HEK293 (cell line): ENCODE measurements around the gene CPN1.
A peak's percentile ranks its signal among the peaks of the same experiment; 100 is the strongest.

ENCODE experiments used
- CTCF ChIA-PET: fragments of 350-600 bp; formaldehyde crosslinking; extraction: SDS; loops from one replicate; lab custom pipeline; 2021; ENCODE audit warnings: antibody characterized with exemption; lab: Yijun Ruan, JAX
- POLR2A ChIA-PET: fragments of 300-600 bp; formaldehyde crosslinking; extraction: SDS; loops from one replicate; lab custom pipeline; 2020; ENCODE audit warnings: antibody characterized with exemption, inconsistent platforms; lab: Yijun Ruan, JAX
- H3K27ac ChIP-seq: fragments of 200-500 bp; sonication (Bioruptor generic); 2 replicates; pipeline ENCODE4 v1.5.1; 2014; ENCODE audit warnings: low read depth, low read length, control low read depth, inconsistent platforms; ENCODE audit errors: extremely low read depth
- H3K36me3 ChIP-seq, 2 experiments: fragments of 200-500 bp in 1 of 2; sonication (Bioruptor generic) in 1 of 2; 1 replicate in 1 of 2; 2 replicates in 1 of 2; pipeline ENCODE4 v1.5.1; 2014 to 2017; ENCODE audit warnings: inconsistent platforms in 2 of 2, low read length in 2 of 2; ENCODE audit not compliant: control insufficient read depth in 2 of 2, insufficient read depth in 1 of 2
- H3K4me1 ChIP-seq: fragments of 200-500 bp; sonication (Bioruptor generic); 2 replicates; pipeline ENCODE4 v1.5.1; 2014; ENCODE audit warnings: mild to moderate bottlenecking, low read length, inconsistent platforms; ENCODE audit not compliant: control insufficient read depth, insufficient read depth
- H3K4me3 ChIP-seq: 2 replicates; pipeline ENCODE4 v1.5.1; 2011; ENCODE audit warnings: low read depth, mild to moderate bottlenecking, control low read depth, low read length, moderate library complexity
- H3K9me3 ChIP-seq: fragments of 200-500 bp; sonication (Bioruptor generic); 2 replicates; pipeline ENCODE4 v1.5.1; 2014; ENCODE audit warnings: low read depth, low read length, inconsistent platforms; ENCODE audit not compliant: control insufficient read depth, insufficient read depth
- GFI1B ChIP-seq: fragments of 450-650 bp; formaldehyde crosslinking; IDR thresholded peaks from 2 replicates; pipeline ENCODE4 v1.5.1; 2016; ENCODE audit warnings: missing biosample characterization, missing genetic modification characterization
- GLIS1 ChIP-seq: fragments of 450-650 bp; formaldehyde crosslinking; IDR thresholded peaks from 2 replicates; pipeline ENCODE4 v1.5.1; 2016; ENCODE audit warnings: missing biosample characterization, missing genetic modification characterization
- HOXA7 ChIP-seq: sonication (generic); formaldehyde crosslinking; IDR thresholded peaks from 2 replicates; pipeline ENCODE4 v1.8.1; 2022; ENCODE audit warnings: missing genetic modification reagents, borderline replicate concordance
- MEIS1 ChIP-seq: sonication (generic); formaldehyde crosslinking; IDR thresholded peaks from 2 replicates; pipeline ENCODE4 v1.8.1; 2022; ENCODE audit warnings: missing genetic modification reagents, mild to moderate bottlenecking, borderline replicate concordance
- SP7 ChIP-seq: fragments of 450-650 bp; formaldehyde crosslinking; IDR thresholded peaks from 2 replicates; pipeline ENCODE4 v1.5.1; 2016; ENCODE audit warnings: missing biosample characterization, missing genetic modification characterization
- ZBTB20 ChIP-seq: fragments of 450-650 bp; formaldehyde crosslinking; IDR thresholded peaks from 2 replicates; pipeline ENCODE4 v1.5.1; 2016; ENCODE audit warnings: missing biosample characterization, missing genetic modification characterization
- ZBTB7A ChIP-seq: fragments of 450-650 bp; formaldehyde crosslinking; IDR thresholded peaks from 2 replicates; pipeline ENCODE4 v1.5.1; 2016; ENCODE audit warnings: low read depth, missing biosample characterization, missing genetic modification characterization
- ZBTB8A ChIP-seq: fragments of 450-650 bp; formaldehyde crosslinking; IDR thresholded peaks from 2 replicates; pipeline ENCODE4 v1.5.1; 2016; ENCODE audit warnings: missing biosample characterization, missing genetic modification characterization
- ZNF211 ChIP-seq: fragments of 450-650 bp; formaldehyde crosslinking; IDR thresholded peaks from 2 replicates; pipeline ENCODE4 v1.5.1; 2016; ENCODE audit warnings: low read depth, missing biosample characterization, missing genetic modification characterization
- ZNF274 ChIP-seq, 2 experiments: fragments of 200-500 bp in 1 of 2; fragments of 450-650 bp in 1 of 2; sonication (Bioruptor generic) in 1 of 2; formaldehyde crosslinking in 1 of 2; IDR thresholded peaks; 2 replicates each; pipeline versions ENCODE4 v1.5.1 to v1.6.1; 2014 to 2016; ENCODE audit warnings: borderline replicate concordance in 1 of 2, inconsistent platforms in 1 of 2, low read length in 1 of 2, missing biosample characterization in 1 of 2, missing genetic modification characterization in 1 of 2
- ZNF302 ChIP-seq: fragments of 450-650 bp; formaldehyde crosslinking; IDR thresholded peaks from 2 replicates; pipeline ENCODE4 v1.5.1; 2016; ENCODE audit warnings: missing biosample characterization, missing genetic modification characterization, low read depth
- ZNF48 ChIP-seq: fragments of 450-650 bp; formaldehyde crosslinking; IDR thresholded peaks from 2 replicates; pipeline ENCODE4 v1.5.1; 2016; ENCODE audit warnings: missing biosample characterization, missing genetic modification characterization
- ZNF660 ChIP-seq: fragments of 450-650 bp; IDR thresholded peaks from 2 replicates; pipeline ENCODE4 v1.5.1; 2018; ENCODE audit warnings: missing biosample characterization, mild to moderate bottlenecking, missing genetic modification characterization
- ZNF707 ChIP-seq: fragments of 450-650 bp; formaldehyde crosslinking; IDR thresholded peaks from 2 replicates; pipeline ENCODE4 v1.5.1; 2016; ENCODE audit warnings: missing biosample characterization, missing genetic modification characterization
- ZNF777 ChIP-seq: fragments of 450-650 bp; formaldehyde crosslinking; IDR thresholded peaks from 2 replicates; pipeline ENCODE4 v1.5.1; 2017; ENCODE audit warnings: missing biosample characterization, missing genetic modification characterization, borderline replicate concordance
- ZNF792 ChIP-seq: fragments of 450-650 bp; formaldehyde crosslinking; IDR thresholded peaks from 2 replicates; pipeline ENCODE4 v1.5.1; 2016; ENCODE audit warnings: missing biosample characterization, missing genetic modification characterization
- ZXDB ChIP-seq: fragments of 450-650 bp; formaldehyde crosslinking; IDR thresholded peaks from 2 replicates; pipeline ENCODE4 v1.5.1; 2016; ENCODE audit warnings: missing biosample characterization, missing genetic modification characterization
- TF ChIP-seq, protein P1 (sequence below): fragments of 450-650 bp; IDR thresholded peaks from 2 replicates; pipeline ENCODE4 v1.5.1; 2018; ENCODE audit warnings: missing biosample characterization, missing genetic modification characterization
- TF ChIP-seq, protein P2 (sequence below): fragments of 450-650 bp; formaldehyde crosslinking; IDR thresholded peaks from 2 replicates; pipeline ENCODE4 v1.5.1; 2016; ENCODE audit warnings: missing biosample characterization, missing genetic modification characterization
- TF ChIP-seq, protein P3 (sequence below): fragments of 450-650 bp; formaldehyde crosslinking; IDR thresholded peaks from 2 replicates; pipeline ENCODE4 v1.5.1; 2016; ENCODE audit warnings: missing biosample characterization, missing genetic modification characterization
- TF ChIP-seq, protein P4 (sequence below): fragments of 450-650 bp; formaldehyde crosslinking; IDR thresholded peaks from 2 replicates; pipeline ENCODE4 v1.5.1; 2017; ENCODE audit warnings: missing biosample characterization, mild to moderate bottlenecking, missing genetic modification characterization, moderate library complexity
- TF ChIP-seq, protein P5 (sequence below): fragments of 450-650 bp; formaldehyde crosslinking; IDR thresholded peaks from 2 replicates; pipeline ENCODE4 v1.5.1; 2016; ENCODE audit warnings: missing biosample characterization, missing genetic modification characterization
- TF ChIP-seq, protein P6 (sequence below): fragments of 450-650 bp; formaldehyde crosslinking; IDR thresholded peaks from 2 replicates; pipeline ENCODE4 v1.5.1; 2017; ENCODE audit warnings: missing biosample characterization, missing genetic modification characterization
- TF ChIP-seq, protein P7 (sequence below): fragments of 450-650 bp; formaldehyde crosslinking; IDR thresholded peaks from 2 replicates; pipeline ENCODE4 v1.5.1; 2017; ENCODE audit warnings: missing biosample characterization, missing genetic modification characterization

CPN1 gene

DNA sequence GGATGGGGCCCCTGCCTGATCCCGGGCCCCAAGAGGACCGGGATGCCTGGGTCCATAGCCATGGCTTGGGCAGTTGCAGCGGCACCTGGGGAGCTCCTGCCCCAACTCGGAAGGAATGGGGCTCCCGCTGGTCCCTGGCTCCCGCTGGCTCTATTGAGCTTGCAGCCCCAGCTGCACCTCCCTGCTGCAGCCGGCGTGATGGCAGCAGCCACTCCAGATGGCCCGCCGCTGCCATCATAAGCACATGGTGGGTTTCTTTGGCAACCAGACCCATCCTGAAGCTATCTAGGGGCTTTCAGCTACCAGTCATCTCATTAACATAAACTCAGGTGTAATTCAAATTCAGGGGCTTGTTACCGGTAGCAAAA is 60.8 kb downstream of the CPN1 start (continued):
- TF ChIP-seq, protein P1, sequence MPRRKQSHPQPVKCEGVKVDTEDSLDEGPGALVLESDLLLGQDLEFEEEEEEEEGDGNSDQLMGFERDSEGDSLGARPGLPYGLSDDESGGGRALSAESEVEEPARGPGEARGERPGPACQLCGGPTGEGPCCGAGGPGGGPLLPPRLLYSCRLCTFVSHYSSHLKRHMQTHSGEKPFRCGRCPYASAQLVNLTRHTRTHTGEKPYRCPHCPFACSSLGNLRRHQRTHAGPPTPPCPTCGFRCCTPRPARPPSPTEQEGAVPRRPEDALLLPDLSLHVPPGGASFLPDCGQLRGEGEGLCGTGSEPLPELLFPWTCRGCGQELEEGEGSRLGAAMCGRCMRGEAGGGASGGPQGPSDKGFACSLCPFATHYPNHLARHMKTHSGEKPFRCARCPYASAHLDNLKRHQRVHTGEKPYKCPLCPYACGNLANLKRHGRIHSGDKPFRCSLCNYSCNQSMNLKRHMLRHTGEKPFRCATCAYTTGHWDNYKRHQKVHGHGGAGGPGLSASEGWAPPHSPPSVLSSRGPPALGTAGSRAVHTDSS (tag by site-specific recombination) = no peak
- no peak for TF ChIP-seq GLIS1 (tag by site-specific recombination)
- TF ChIP-seq, protein P2, sequence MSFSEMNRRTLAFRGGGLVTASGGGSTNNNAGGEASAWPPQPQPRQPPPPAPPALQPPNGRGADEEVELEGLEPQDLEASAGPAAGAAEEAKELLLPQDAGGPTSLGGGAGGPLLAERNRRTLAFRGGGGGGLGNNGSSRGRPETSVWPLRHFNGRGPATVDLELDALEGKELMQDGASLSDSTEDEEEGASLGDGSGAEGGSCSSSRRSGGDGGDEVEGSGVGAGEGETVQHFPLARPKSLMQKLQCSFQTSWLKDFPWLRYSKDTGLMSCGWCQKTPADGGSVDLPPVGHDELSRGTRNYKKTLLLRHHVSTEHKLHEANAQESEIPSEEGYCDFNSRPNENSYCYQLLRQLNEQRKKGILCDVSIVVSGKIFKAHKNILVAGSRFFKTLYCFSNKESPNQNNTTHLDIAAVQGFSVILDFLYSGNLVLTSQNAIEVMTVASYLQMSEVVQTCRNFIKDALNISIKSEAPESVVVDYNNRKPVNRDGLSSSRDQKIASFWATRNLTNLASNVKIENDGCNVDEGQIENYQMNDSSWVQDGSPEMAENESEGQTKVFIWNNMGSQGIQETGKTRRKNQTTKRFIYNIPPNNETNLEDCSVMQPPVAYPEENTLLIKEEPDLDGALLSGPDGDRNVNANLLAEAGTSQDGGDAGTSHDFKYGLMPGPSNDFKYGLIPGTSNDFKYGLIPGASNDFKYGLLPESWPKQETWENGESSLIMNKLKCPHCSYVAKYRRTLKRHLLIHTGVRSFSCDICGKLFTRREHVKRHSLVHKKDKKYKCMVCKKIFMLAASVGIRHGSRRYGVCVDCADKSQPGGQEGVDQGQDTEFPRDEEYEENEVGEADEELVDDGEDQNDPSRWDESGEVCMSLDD = no peak
- no peak for TF ChIP-seq GFI1B (tag by site-specific recombination)
- no peak for TF ChIP-seq ZNF302 (tag by site-specific recombination)
- TF ChIP-seq ZBTB20 (tag by site-specific recombination) = no peak
- TF ChIP-seq, protein P3, sequence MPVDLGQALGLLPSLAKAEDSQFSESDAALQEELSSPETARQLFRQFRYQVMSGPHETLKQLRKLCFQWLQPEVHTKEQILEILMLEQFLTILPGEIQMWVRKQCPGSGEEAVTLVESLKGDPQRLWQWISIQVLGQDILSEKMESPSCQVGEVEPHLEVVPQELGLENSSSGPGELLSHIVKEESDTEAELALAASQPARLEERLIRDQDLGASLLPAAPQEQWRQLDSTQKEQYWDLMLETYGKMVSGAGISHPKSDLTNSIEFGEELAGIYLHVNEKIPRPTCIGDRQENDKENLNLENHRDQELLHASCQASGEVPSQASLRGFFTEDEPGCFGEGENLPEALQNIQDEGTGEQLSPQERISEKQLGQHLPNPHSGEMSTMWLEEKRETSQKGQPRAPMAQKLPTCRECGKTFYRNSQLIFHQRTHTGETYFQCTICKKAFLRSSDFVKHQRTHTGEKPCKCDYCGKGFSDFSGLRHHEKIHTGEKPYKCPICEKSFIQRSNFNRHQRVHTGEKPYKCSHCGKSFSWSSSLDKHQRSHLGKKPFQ = no peak
- no peak for TF ChIP-seq HOXA7 (CRISPR knock-in tag)
- no peak for TF ChIP-seq SP7 (tag by site-specific recombination)
- TF ChIP-seq ZXDB (tag by site-specific recombination) = no peak
- no peak for TF ChIP-seq ZNF211 (tag by site-specific recombination)
- TF ChIP-seq, protein P4, sequence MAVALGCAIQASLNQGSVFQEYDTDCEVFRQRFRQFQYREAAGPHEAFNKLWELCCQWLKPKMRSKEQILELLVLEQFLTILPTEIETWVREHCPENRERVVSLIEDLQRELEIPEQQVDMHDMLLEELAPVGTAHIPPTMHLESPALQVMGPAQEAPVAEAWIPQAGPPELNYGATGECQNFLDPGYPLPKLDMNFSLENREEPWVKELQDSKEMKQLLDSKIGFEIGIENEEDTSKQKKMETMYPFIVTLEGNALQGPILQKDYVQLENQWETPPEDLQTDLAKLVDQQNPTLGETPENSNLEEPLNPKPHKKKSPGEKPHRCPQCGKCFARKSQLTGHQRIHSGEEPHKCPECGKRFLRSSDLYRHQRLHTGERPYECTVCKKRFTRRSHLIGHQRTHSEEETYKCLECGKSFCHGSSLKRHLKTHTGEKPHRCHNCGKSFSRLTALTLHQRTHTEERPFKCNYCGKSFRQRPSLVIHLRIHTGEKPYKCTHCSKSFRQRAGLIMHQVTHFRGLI (tag by site-specific recombination) = no peak
- no peak for TF ChIP-seq MEIS1 (CRISPR knock-in tag)
- no peak for TF ChIP-seq ZNF707 (tag by site-specific recombination)
- TF ChIP-seq ZNF660 (tag by site-specific recombination) = no peak

DNA sequence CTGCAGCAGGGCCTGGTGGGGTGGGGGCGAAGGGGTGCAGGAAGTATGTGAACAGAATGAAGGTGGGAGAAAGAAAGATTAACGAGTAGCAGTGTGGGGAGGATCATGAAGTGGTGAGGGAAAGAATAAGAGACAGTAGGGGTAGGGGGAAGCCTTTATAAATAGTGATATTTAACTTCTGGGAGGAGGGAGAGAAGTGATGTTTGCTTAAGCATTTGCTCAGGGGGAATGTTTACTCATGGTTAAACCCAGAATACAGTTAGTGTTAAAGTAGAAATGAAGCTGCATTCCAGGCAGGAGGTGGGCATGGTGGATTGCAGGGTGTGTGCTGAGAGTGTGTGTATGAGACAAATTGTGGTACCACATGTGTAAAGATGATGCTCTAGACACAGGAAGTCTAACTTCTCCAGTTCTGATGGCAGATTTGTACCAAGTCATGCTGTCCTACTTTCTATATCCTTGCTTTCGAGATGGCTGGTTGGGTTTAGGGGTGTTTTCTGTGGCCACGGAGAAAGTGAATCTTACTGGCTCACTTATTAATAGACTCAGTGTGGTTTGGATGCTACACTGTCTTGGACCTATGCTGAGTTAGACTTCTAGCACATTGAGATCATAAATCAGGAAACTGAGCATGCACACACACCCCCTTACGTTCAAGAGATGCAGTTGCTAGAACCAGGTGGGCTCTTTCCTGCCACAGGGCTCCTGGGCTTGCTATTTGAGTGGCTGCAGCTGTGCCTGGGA is 61.4 kb downstream of the CPN1 start:
- peaks cover 4% of the 10 kb centered on the region; the same call in 1 of the 2 replicates for H3K4me1 ChIP-seq
- no peaks in the 10 kb centered on the region for H3K9me3 ChIP-seq
- ChIA-PET CTCF (interaction anchor here (0.6 to 3.9 kb wide), 3 partner anchors 10 to 306 kb away, joined by 3 to 18 read pairs (median 6); partner anchors contain the start of gene DNMBP), POLR2A (interaction anchor here (0.6 kb wide), 1 partner anchor 28 kb away, joined by 3 read pairs; no protein-coding TSS in a partner anchor)
- no peak overlapping the region for H3K4me3 ChIP-seq
- H3K27ac ChIP-seq = no peak overlapping the region
- no peaks in the 10 kb centered on the region for H3K36me3 ChIP-seq
- TF ChIP-seq ZBTB8A (no peak), ZNF777 (tag by site-specific recombination) (no peak), ZBTB7A (no peak), ZNF48 (tag by site-specific recombination) (no peak), ZNF792 (tag by site-specific recombination) (no peak), ZNF274 (IDR thresholded peaks at IDR 0.05; ENCODE audit: low read length) (no peak), ZNF274 (tag by site-specific recombination; IDR thresholded peaks at IDR 0.05; ENCODE audit: borderline replicate concordance) (no peak)
- TF ChIP-seq, protein P5, sequence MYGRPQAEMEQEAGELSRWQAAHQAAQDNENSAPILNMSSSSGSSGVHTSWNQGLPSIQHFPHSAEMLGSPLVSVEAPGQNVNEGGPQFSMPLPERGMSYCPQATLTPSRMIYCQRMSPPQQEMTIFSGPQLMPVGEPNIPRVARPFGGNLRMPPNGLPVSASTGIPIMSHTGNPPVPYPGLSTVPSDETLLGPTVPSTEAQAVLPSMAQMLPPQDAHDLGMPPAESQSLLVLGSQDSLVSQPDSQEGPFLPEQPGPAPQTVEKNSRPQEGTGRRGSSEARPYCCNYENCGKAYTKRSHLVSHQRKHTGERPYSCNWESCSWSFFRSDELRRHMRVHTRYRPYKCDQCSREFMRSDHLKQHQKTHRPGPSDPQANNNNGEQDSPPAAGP (tag by site-specific recombination) = peak; percentile 75; the same call in 1 of the 2 replicates
- TF ChIP-seq, protein P6, sequence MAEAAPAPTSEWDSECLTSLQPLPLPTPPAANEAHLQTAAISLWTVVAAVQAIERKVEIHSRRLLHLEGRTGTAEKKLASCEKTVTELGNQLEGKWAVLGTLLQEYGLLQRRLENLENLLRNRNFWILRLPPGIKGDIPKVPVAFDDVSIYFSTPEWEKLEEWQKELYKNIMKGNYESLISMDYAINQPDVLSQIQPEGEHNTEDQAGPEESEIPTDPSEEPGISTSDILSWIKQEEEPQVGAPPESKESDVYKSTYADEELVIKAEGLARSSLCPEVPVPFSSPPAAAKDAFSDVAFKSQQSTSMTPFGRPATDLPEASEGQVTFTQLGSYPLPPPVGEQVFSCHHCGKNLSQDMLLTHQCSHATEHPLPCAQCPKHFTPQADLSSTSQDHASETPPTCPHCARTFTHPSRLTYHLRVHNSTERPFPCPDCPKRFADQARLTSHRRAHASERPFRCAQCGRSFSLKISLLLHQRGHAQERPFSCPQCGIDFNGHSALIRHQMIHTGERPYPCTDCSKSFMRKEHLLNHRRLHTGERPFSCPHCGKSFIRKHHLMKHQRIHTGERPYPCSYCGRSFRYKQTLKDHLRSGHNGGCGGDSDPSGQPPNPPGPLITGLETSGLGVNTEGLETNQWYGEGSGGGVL (tag by site-specific recombination) = peak; percentile 86
- TF ChIP-seq, protein P7, sequence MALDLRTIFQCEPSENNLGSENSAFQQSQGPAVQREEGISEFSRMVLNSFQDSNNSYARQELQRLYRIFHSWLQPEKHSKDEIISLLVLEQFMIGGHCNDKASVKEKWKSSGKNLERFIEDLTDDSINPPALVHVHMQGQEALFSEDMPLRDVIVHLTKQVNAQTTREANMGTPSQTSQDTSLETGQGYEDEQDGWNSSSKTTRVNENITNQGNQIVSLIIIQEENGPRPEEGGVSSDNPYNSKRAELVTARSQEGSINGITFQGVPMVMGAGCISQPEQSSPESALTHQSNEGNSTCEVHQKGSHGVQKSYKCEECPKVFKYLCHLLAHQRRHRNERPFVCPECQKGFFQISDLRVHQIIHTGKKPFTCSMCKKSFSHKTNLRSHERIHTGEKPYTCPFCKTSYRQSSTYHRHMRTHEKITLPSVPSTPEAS = 0 out of 2 replicates have a peak, but pooled peaks have one; percentile 55
